Gastroesophageal sphincter (tissue), 3 donors: ENCODE data around the gene HMG20B.

Experiments used
- CTCF ChIP-seq, 4 experiments: fragments of 200-600 bp in 2 of 4; fragments of 450-650 bp in 2 of 4; sonication (generic) in 1 of 4; IDR thresholded peaks; one replicate each; pipeline ENCODE4 v1.5.1; 2017 to 2019; ENCODE audit warnings: antibody characterized with exemption in 4 of 4, mild to moderate bottlenecking in 2 of 4, moderate library complexity in 2 of 4
- POLR2A ChIP-seq, 2 donors: fragments of 450-650 bp; IDR thresholded peaks; one replicate each; pipeline ENCODE4 v1.6.1; 2017; ENCODE audit warnings: antibody characterized with exemption in 2 of 2, mild to moderate bottlenecking in 2 of 2, moderate library complexity in 1 of 2

- TF ChIP-seq CTCF (IDR thresholded peaks at IDR 0.05) (no peak), POLR2A (IDR thresholded peaks at IDR 0.05) (no peak)
Measured at GRCh38 chr19:3530389-3530788, 42.4 kb upstream of the HMG20B start.
